Stimulated activated CD8-positive, alpha-beta memory T cell treated with anti-CD3 and anti-CD28 coated beads, Interleukin-2, amount 100 ng/mL, for 1 hour (primary cell): ENCODE data around the gene SGTA.
"Not testable (repeated sequence)": the region's sequence is repeated elsewhere in the genome, so short reads cannot be mapped to it uniquely, and the experiment has no call there.

Experiments
- DNase-seq, 2 donors: peaks; one replicate each; pipeline ENCODE4 v3.0.0-alpha.2; 2020; ENCODE audit warnings: low read depth in 2 of 2

Gene SGTA

GRCh38 chr19:2793126-2793525 lies 10.1 kb upstream of the SGTA start:
- DNase-seq, result no peak

DNA sequence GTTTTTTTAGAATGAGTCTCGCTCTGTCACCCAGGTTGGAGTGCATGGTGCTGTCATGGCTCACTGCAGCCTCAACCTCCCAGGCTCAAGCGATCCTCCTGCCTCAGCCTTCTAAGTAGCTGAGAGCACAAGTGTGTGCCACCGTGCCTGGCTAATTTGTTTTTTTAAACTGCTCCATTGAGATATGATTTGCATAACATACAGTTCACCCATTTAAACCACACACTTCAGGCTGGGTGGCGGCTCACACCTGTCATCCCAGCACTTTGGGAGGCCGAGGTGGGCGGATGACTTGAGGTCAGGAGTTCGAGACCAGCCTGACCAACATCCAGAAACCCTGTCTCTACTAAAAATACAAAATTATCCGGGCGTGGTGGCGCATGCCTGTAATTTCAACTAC lies 9.6 kb upstream of the SGTA start:
- DNase-seq, result not testable (repeated sequence)

DNA sequence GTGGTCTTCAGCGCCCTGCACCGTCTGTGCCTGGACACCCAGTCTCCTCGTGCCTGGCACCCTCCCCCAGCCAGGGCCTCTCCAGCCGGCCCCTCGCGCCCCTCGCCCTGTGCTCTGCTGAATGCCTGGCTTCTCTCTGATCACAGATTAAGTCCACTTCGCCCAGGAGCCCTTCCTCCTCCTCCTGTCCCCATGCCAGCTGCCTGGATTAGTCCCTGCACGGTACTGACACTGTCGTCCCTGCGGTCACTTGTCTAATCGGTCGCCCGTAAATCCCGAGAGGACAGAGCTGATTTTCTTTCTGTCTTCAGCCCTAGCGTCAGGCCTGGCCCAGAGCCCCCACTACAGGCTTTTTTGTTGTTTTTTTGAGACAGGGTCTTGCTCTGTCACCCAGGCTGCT lies 8.8 kb upstream of the SGTA start:
- no peak for DNase-seq

DNA sequence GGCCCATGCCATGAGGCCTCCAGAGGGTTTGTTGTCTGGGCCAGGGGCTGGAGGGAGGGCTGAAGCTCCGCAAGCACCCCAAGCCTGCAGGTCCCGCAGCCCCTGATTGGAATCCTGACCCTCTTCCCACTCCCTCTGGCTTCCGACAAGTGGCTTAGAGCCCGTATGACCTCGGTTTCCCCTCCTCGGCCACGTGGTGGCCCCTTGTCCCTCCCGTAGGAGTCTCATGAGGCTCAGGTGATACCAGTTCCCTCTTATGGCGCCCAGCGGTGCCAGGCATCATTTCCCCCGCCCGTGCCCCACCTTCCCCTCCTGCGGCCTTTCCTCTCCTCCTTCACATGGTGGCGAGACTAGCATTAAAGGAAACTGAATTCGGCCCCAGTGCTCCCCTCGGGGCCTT lies 8.4 kb upstream of the SGTA start:
- DNase-seq, result no peak

- no peak for DNase-seq
Observed at GRCh38 chr19:2790557-2791271, 7.6 kb upstream of the SGTA start.

DNA sequence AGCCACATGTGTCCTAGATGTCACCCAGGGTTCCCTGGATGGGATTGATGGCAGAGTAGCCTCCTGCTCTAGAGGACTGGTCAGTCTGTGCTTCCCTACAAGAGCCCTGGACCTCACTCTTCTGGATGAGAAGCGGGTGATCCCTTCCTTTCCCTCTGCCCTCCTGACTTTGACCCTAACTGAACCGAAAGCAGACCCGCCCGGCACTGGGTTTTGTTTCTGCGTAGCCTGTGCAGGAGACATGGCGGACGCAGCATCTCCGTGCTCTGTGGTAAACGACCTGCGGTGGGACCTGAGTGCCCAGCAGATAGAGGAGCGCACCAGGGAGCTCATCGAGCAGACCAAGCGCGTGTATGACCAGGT lies 7.1 kb upstream of the SGTA start:
- no peak for DNase-seq

- DNase-seq, result no peak
Observed at GRCh38 chr19:2788237-2788636, 5.2 kb upstream of the SGTA start.

DNA sequence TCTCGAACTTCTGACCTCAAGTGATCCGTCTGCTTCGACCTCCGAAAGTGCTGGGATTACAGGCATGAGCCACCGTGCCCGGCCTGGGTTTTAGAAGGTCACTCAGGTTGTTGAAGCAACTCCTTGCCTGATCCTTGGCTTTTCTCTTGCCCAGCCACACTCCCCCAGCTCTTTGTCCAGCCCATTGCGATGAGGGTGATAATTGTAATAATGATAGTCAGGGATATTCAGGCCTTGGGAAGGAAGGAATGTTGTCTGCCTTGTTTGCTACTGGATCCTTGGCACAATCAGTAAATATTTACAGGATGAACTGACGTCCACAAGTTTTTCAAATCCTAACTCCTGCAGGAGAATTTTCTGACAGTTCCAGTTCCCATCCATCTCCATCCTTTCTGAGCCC lies 4.0 kb upstream of the SGTA start:
- DNase-seq, result no peak

GRCh38 chr19:2785244-2785997 lies 2.3 kb upstream of the SGTA start, which contains the start of gene THOP1:
Gene THOP1 (plus strand): TSS chr19:2785503. CDS start chr19:2785663, 160 bp downstream.
- peak; percentile 95 to 99 for DNase-seq

DNA sequence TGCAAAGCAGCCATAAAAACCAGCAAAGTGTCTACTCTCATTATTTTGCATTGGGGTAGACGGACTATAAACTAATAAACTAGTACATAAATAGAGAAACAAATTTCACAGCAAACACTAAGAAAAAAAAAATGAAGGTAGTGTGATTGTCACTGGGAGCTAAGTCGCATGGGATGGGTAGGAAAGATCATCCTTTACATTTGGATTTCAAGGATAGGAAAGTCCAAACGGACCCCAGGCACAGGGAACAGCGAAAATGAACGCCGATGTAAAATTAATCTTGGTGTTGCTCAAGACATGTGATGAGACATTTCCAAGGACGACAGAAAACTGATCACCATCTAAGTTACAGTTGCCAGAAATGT lies 690 bp upstream of the SGTA start:
- DNase-seq, result no peak

DNA sequence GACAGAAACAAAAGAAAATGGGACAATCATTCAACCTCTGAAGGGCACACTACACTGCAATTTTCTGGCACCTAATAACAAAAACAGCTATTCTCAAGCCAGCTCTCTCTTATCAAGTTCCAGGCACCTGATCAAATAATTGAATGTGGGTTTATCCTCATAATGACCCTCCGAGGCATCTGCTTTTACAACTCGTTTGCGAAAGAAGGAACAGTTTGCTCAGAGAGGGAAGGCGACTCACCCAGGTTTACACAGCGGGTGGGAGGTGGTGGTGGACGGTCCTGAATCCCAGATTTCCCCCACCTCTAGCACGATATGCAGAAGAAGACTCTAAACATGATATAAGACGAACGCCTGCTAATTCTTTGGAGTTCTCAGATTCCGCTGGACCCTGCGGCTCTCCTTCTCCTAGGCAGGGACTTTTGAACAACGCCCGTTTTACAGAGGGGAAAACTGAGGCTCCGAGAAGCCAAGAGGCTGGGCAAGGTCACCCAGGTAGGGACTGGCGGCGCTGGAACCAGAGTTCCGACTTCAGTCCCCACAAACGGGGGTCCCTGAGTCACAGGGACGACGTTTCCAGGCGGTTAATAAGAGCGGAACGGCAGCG lies 641 bp downstream of the SGTA start:
- no peak for DNase-seq

DNA sequence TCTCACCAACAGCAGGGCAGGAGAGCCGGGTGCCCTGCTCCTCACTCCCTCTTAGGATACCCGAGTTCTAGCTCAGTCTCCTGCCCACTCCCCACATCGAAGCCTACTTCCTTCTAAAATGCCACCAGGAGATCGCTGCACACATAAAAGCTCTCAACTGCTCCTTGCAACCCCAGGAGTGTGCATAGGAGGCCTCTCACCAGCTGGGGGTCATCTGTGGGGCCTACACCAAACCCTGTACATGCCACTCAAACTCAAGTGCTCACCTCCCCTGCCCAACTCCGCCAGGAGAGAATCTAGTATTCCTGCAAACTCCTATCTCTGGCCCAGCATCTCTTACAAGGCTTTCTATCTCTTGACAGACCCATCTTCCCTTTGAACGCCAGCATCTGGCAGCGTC lies 2.8 kb downstream of the SGTA start:
- DNase-seq, result no peak

DNA sequence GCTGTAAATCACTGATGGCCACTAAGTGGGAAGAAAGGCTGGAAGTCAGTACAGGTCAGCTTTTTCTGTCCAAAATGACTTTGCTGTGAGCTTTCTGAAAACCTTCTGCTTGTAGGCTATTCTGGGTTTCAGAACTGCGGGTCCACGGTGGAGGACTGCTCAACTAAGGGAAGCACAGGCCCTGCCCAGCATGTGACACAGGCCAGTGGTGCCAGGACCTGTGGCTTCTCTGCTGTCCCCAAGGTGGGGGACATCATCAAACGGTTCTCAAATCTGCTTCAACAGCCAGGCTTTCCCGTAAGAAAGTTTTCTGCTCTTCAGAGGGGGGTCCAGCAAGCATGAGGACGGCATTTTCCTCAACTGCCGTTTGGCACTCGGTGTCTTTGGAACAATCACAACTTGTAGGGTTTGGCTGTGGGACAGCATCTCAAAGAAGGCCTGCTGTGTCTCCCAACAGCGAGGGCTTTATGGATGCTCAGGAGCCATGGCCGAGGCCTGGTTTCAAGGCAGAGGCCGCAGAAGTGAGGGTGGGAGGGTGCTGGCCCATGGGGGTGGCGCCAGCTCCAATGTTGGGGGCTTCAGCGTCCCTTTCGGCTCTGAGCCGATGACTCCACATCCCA lies 3.8 kb downstream of the SGTA start:
- no peak for DNase-seq

DNA sequence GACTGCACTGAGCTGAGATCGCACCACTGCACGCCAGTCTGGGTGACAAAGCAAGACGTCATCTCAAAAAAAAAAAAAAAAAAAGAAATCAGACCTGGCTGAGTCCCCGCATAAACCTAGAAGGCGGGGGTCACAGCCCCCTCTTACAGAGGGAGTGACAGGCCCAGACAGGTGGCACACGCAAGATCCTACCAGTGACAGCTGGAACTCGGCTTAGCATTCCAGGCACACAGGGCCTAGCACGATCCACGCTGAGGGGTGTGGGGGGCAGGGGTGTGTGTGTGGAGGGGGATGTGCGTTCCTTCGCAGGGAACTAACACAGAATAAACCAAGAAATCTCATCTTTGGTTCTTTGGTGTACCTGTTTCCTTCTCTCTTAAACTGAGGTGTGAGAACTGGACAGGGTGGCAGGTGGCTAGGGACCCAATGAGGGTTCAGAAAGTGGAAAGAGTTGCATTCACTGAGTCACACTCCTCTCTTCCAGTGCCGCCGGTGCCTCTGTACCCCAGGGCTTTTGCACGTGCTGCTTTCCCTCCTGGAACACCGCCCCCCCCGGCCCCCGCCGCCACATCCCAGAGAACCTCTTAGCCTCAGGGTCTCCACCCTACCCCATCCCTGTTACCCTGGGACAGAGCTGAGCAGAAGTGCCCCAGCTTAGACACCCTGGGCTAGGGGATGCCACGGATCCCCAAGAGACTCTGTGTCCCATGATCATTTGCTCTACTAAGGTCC lies 5.0 kb downstream of the SGTA start:
- DNase-seq, result no peak

DNA sequence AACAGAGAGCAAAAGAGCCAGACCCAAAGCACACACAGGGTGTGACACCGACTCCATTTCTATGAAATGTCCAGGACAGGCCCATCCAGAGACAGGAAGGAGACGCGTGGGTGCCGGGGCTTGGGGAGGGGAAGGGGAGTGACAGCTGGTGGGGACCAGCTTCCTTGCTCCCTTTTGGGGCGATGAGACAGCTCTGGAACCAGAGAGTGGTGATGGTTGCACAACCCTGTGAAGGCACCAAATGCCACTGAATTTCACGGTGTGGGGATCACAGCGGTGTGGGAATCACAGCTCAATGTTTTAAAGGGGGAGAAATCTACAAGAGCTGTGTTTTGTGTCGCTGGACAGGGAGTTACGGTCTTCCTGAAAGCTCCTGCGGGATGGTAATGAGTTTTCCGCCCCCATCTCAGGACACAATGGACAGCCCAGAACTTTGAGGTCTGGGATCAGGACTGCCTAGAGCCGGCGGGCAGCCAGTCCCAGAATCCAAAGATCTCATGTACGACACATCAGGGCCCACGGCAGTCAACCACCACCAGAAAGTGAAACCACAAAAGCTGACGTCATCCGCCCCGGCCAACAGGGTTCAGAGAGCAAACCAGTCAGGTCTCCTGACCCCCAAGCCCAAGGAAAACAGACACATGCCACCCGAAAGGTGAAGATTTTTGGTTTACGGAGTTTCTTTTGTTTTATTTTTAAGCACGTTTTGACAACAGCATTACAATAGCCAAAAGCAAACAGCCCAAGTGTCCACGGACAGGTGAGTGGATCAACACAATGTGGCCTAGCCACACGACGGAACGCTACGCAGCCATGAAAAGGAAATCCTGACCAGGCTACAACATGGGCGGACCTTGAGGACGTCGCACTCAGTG lies 7.3 kb downstream of the SGTA start:
- DNase-seq, result peak; percentile 41

- DNase-seq, result no peak
Observed at GRCh38 chr19:2774953-2775555, 8.0 kb downstream of the SGTA start.

- DNase-seq, result no peak
Observed at GRCh38 chr19:2774083-2774679, 8.9 kb downstream of the SGTA start.

GRCh38 chr19:2771786-2772674 lies 11.0 kb downstream of the SGTA start:
- no peak for DNase-seq
